Mesenchymal stem cell (in vitro differentiated cells and primary cell): ENCODE results near the gene SAFB2.

Experiments
- DNase-seq: peaks from one replicate; pipeline ENCODE4 v3.0.0-alpha.2; 2013
- H2AFZ ChIP-seq: one replicate; pipeline ENCODE4 v1.6.1; 2013; ENCODE audit warnings: low read depth, mild to moderate bottlenecking, control low read depth, inconsistent platforms, low read length, moderate library complexity
- H2AK5ac ChIP-seq: 2 replicates; pipeline ENCODE4 v1.6.1; 2013; ENCODE audit warnings: low read length, moderate library complexity, mild to moderate bottlenecking, inconsistent platforms; ENCODE audit not compliant: severe bottlenecking
- H2BK120ac ChIP-seq: one replicate; pipeline ENCODE4 v1.6.1; 2013; ENCODE audit warnings: low read depth, mild to moderate bottlenecking, inconsistent platforms, low read length, moderate library complexity
- H2BK12ac ChIP-seq, 2 experiments: one replicate each; pipeline ENCODE4 v1.6.1; 2013; ENCODE audit warnings: inconsistent platforms in 2 of 2, low read length in 2 of 2, mild to moderate bottlenecking in 2 of 2, moderate library complexity in 2 of 2, control low read depth in 1 of 2
- H2BK15ac ChIP-seq: one replicate; pipeline ENCODE4 v1.6.1; 2013; ENCODE audit warnings: mild to moderate bottlenecking, low read depth, inconsistent platforms; ENCODE audit not compliant: poor library complexity, severe bottlenecking
- H2BK5ac ChIP-seq: 2 replicates; pipeline ENCODE4 v1.6.1; 2013; ENCODE audit warnings: low read depth, mild to moderate bottlenecking, low read length, control low read depth, inconsistent platforms; ENCODE audit not compliant: poor library complexity, severe bottlenecking
- H3K14ac ChIP-seq, 2 experiments: one replicate each; pipeline ENCODE4 v1.6.1; 2013; ENCODE audit warnings: inconsistent platforms in 2 of 2, low read length in 2 of 2, control low read depth in 1 of 2, mild to moderate bottlenecking in 1 of 2, moderate library complexity in 1 of 2
- H3K18ac ChIP-seq, 2 experiments: one replicate each; pipeline ENCODE4 v1.6.1; 2013; ENCODE audit warnings: inconsistent platforms in 2 of 2, low read length in 2 of 2, control low read depth in 1 of 2, low read depth in 1 of 2, mild to moderate bottlenecking in 1 of 2
- H3K23ac ChIP-seq, 2 experiments: one replicate each; pipeline ENCODE4 v1.6.1; 2013; ENCODE audit warnings: inconsistent platforms in 2 of 2, low read length in 2 of 2, mild to moderate bottlenecking in 2 of 2, moderate library complexity in 2 of 2, control low read depth in 1 of 2
- H3K27ac ChIP-seq: 2 replicates; pipeline ENCODE4 v1.5.1; 2013; ENCODE audit warnings: mild to moderate bottlenecking, moderate library complexity, low read length, control low read depth, inconsistent platforms; ENCODE audit not compliant: poor library complexity, severe bottlenecking
- H3K27me3 ChIP-seq, 2 experiments: 2 replicates each; pipeline versions ENCODE4 v1.6.1 to v1.7.0; 2013; ENCODE audit warnings: low read length in 2 of 2, mild to moderate bottlenecking in 2 of 2, moderate library complexity in 2 of 2, control low read depth in 1 of 2, inconsistent platforms in 1 of 2; ENCODE audit not compliant: control insufficient read depth in 1 of 2, insufficient read depth in 1 of 2
- H3K36me3 ChIP-seq, 2 experiments: 2 replicates each; pipeline versions ENCODE4 v1.6.1 to v1.7.0; 2013; ENCODE audit warnings: low read length in 2 of 2, control low read depth in 1 of 2, inconsistent platforms in 1 of 2, low read depth in 1 of 2, mild to moderate bottlenecking in 1 of 2; ENCODE audit not compliant: insufficient read depth in 2 of 2, control insufficient read depth in 1 of 2
- H3K4ac ChIP-seq, 2 experiments: one replicate each; pipeline ENCODE4 v1.6.1; 2013; ENCODE audit warnings: inconsistent platforms in 2 of 2, low read length in 2 of 2, mild to moderate bottlenecking in 2 of 2, moderate library complexity in 2 of 2, control low read depth in 1 of 2, low read depth in 1 of 2
- H3K4me1 ChIP-seq: 2 replicates; pipeline ENCODE4 v1.6.1; 2013; ENCODE audit warnings: low read depth, low read length, control low read depth; ENCODE audit not compliant: control insufficient read depth, insufficient read depth
- H3K4me2 ChIP-seq: 2 replicates; pipeline ENCODE4 v1.6.1; 2013; ENCODE audit warnings: low read length, mild to moderate bottlenecking, inconsistent platforms; ENCODE audit not compliant: poor library complexity, severe bottlenecking
- H3K4me3 ChIP-seq, 2 experiments: 2 replicates each; pipeline versions ENCODE4 v1.5.1 to v1.7.0; 2013; ENCODE audit warnings: low read length in 2 of 2, mild to moderate bottlenecking in 2 of 2, control low read depth in 1 of 2, low read depth in 1 of 2; ENCODE audit not compliant: insufficient read depth in 1 of 2
- H3K79me1 ChIP-seq: replicated peaks from 2 replicates; pipeline ENCODE4 v1.6.1; 2013; ENCODE audit warnings: mild to moderate bottlenecking, control low read depth, low read length, inconsistent platforms; ENCODE audit not compliant: poor library complexity, severe bottlenecking
- H3K9ac ChIP-seq: 2 replicates; pipeline ENCODE4 v1.7.0; 2013; ENCODE audit warnings: mild to moderate bottlenecking, low read length, moderate library complexity
- H3K9me3 ChIP-seq: 2 replicates; pipeline ENCODE4 v1.7.0; 2013; ENCODE audit warnings: mild to moderate bottlenecking, low read length; ENCODE audit not compliant: control insufficient read depth
- H4K8ac ChIP-seq: one replicate; pipeline ENCODE4 v1.6.1; 2013; ENCODE audit warnings: inconsistent platforms, mild to moderate bottlenecking, low read length, moderate library complexity
- H4K91ac ChIP-seq: one replicate; pipeline ENCODE4 v1.6.1; 2013; ENCODE audit warnings: mild to moderate bottlenecking, low read length, inconsistent platforms
- WGBS: methylation state at CpG from one replicate; pipeline ENCODE4 v1.1.7; 2013; ENCODE audit warnings: mixed read lengths; 5-methylcytosine and 5-hydroxymethylcytosine counted together

SAFB2 gene

DNA sequence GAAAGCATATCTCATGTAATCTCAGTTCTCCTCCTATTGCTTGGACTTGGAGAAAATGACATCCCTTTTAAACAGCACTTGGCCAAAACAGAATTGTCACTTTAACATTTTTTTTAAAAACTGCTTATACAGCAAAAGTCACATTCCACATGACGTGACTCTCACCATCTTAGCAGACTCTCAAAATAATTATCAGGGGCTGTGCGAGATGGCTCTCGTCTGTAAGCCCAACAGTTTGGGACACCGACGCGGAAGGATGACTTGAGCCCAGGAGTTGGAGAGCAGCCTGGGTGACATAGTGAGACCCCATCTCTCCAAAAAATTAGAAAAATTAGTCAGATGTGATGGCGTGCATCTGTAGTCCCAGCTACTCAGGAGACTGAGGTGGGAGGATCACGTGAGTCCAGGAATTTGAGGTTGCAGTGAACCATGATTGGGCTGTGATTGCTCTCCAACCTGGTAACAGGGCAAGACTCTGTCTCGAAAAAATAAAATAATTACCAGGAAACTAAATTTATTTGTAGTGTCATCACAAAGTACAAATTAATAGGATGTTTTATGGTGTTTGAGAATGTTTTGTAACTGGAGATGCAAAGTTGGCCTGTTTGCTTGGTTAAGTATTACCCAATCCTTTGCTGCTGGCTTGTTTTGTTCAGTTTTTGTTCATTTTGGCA, 9.1 kb upstream of the SAFB2 start:
- no peak overlapping the region for H3K14ac ChIP-seq
- H2AFZ ChIP-seq: no peak overlapping the region
- H3K79me1 ChIP-seq: peaks cover 2% of the 10 kb centered on the region
- peak overlapping the region in 1 of 2 experiments; percentile 36 for H3K4me3 ChIP-seq
- H3K27ac ChIP-seq: no peak overlapping the region
- H2BK5ac ChIP-seq: no peak overlapping the region
- H3K36me3 ChIP-seq: peaks cover 26 to 38% of the 10 kb centered on the region in 2 experiments
- no peak overlapping the region for H2BK12ac ChIP-seq
- H2BK120ac ChIP-seq: no peak overlapping the region
- no peak overlapping the region for H3K4me2 ChIP-seq
- DNase-seq: no peak
- no peak overlapping the region for H3K4ac ChIP-seq
- H4K91ac ChIP-seq: no peak overlapping the region
- WGBS: 95% methylated on average over 8 of the region's 9 CpGs
- peaks cover 10% of the 10 kb centered on the region for H3K4me1 ChIP-seq
- H3K9ac ChIP-seq: peak overlapping the region; percentile 76
- no peak overlapping the region for H2BK15ac ChIP-seq
- no peaks in the 10 kb centered on the region for H3K27me3 ChIP-seq
- H3K18ac ChIP-seq: no peak overlapping the region
- no peaks in the 10 kb centered on the region for H3K9me3 ChIP-seq
- peak overlapping the region in 1 of 2 experiments; percentile 64 for H3K23ac ChIP-seq
- no peak overlapping the region for H2AK5ac ChIP-seq
- H4K8ac ChIP-seq: no peak overlapping the region

GRCh38 chr19:5628919-5629481, 6.4 kb upstream of the SAFB2 start:
- Histone ChIP-seq H2AFZ (no peak overlapping the region), H2BK15ac (no peak overlapping the region), H3K18ac (no peak overlapping the region), H2BK12ac (no peak overlapping the region), H3K79me1 (no peaks in the 10 kb centered on the region), H3K23ac (no peak overlapping the region), H3K27me3 (no peaks in the 10 kb centered on the region), H3K4me3 (peak overlapping the region in 1 of 2 experiments; percentile 24), H3K9me3 (no peaks in the 10 kb centered on the region), H3K9ac (peak overlapping the region; percentile 78), H3K4ac (no peak overlapping the region), H3K14ac (no peak overlapping the region), H3K36me3 (peaks cover 36 to 51% of the 10 kb centered on the region in 2 experiments), H4K8ac (no peak overlapping the region), H2BK5ac (no peak overlapping the region), H3K27ac (no peak overlapping the region), H2BK120ac (no peak overlapping the region), H2AK5ac (no peak overlapping the region), H4K91ac (no peak overlapping the region), H3K4me2 (no peak overlapping the region), H3K4me1 (peaks cover 15% of the 10 kb centered on the region)
- 92% methylated on average over 7 of the region's 9 CpGs for WGBS
- no peak for DNase-seq

DNA sequence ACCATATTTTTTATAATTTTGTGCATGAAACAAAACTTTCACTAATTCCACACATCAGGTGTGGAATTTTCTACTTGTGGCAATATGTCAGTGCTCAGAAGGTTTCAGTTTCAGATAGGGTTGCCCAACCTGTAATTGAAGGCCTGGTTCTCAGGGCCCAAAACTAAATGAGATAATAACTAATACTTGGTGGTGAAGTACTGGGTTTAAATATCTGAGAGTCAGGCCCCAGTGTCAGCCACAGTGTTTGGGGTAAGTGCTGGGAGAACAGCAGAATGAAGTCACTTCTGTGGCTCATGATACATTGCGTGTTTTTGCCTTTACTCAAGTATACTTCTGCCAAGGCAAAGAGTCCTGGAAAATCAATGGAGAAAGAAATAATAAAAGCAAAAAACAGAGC, 5.9 kb upstream of the SAFB2 start:
- no peak overlapping the region for H3K18ac ChIP-seq
- WGBS: 100% methylated on average over 1 of the region's 1 CpG
- no peak overlapping the region for H2BK5ac ChIP-seq

GRCh38 chr19:5627395-5627904, 4.9 kb upstream of the SAFB2 start:
- no peak overlapping the region for H3K18ac ChIP-seq
- H2AFZ ChIP-seq: no peak overlapping the region
- H3K4ac ChIP-seq: no peak overlapping the region
- H3K4me2 ChIP-seq: no peak overlapping the region
- H4K8ac ChIP-seq: no peak overlapping the region
- H2BK120ac ChIP-seq: no peak overlapping the region
- H3K4me1 ChIP-seq: peaks cover 15% of the 10 kb centered on the region
- no peaks in the 10 kb centered on the region for H3K9me3 ChIP-seq
- no peak overlapping the region for H3K14ac ChIP-seq
- no peak overlapping the region for H2AK5ac ChIP-seq
- H2BK5ac ChIP-seq: no peak overlapping the region
- peak overlapping the region in 1 of 2 experiments; percentile 61 for H3K23ac ChIP-seq
- peak overlapping the region; percentile 99 for H3K9ac ChIP-seq
- DNase-seq: peak; percentile 47
- H4K91ac ChIP-seq: no peak overlapping the region
- WGBS: 79% methylated on average over 6 of the region's 6 CpGs
- H2BK12ac ChIP-seq: no peak overlapping the region
- H3K79me1 ChIP-seq: no peaks in the 10 kb centered on the region
- H3K36me3 ChIP-seq: peaks cover 36 to 48% of the 10 kb centered on the region in 2 experiments
- H3K27ac ChIP-seq: no peak overlapping the region
- no peak overlapping the region for H2BK15ac ChIP-seq
- H3K4me3 ChIP-seq: no peak overlapping the region
- H3K27me3 ChIP-seq: no peaks in the 10 kb centered on the region

More for the DNA sequence above, 5.9 kb upstream of the SAFB2 start:
- H4K91ac ChIP-seq: no peak overlapping the region
- peak overlapping the region; percentile 78 for H3K9ac ChIP-seq
- no peak overlapping the region for H2AFZ ChIP-seq
- H3K4me2 ChIP-seq: no peak overlapping the region
- H3K79me1 ChIP-seq: no peaks in the 10 kb centered on the region
- no peak overlapping the region for H2BK120ac ChIP-seq
- no peak overlapping the region for H2AK5ac ChIP-seq
- H3K4me1 ChIP-seq: peaks cover 15% of the 10 kb centered on the region
- H3K14ac ChIP-seq: no peak overlapping the region
- H2BK15ac ChIP-seq: no peak overlapping the region
- no peak overlapping the region for H4K8ac ChIP-seq
- peak overlapping the region in 1 of 2 experiments; percentile 24 for H3K4me3 ChIP-seq
- no peak overlapping the region for H3K4ac ChIP-seq
- H2BK12ac ChIP-seq: no peak overlapping the region
- H3K36me3 ChIP-seq: peaks cover 36 to 51% of the 10 kb centered on the region in 2 experiments
- no peaks in the 10 kb centered on the region for H3K27me3 ChIP-seq
- H3K27ac ChIP-seq: no peak overlapping the region
- H3K9me3 ChIP-seq: no peaks in the 10 kb centered on the region
- DNase-seq: peak; percentile 27
- H3K23ac ChIP-seq: no peak overlapping the region
